ENCODE data around the gene VAV2. TPM values are rescaled to one million over a fixed set of nuclear protein-coding genes. Genes with fewer than 3 reads are reported as not detected.

Gene VAV2
- total and polyA plus RNA-seq, 2 experiments from 2014 or later = 8.1 to 28.9 TPM

GRCh38 chr9:133799716-133800115, 192.4 kb downstream of the VAV2 start (continued):
- no peak for TF ChIP-seq ZNF462 (CRISPR knock-in tag; IDR thresholded peaks at IDR 0.05)
- no peak for TF ChIP-seq REST (IDR thresholded peaks at IDR 0.05; ENCODE audit: unreplicated experiment)
- TF ChIP-seq ETS1 (IDR thresholded peaks at IDR 0.05) = no peak
- no peak for TF ChIP-seq POLR2AphosphoS5 (IDR thresholded peaks at IDR 0.05; ENCODE audit: low read depth)
- TF ChIP-seq CREB1 (CRISPR knock-in tag; IDR thresholded peaks at IDR 0.05; ENCODE audit: low read depth) = no peak

All from GM23338 (cell line).